ENCODE data around the gene TCF4.

TCF4 gene

GRCh38 chr18:55605733-55606338 lies 17.8 kb upstream of the TCF4 start:
- Histone ChIP-seq H3K4me2 (ENCODE audit: low read length) (no peak overlapping the region), H3K79me2 (ENCODE audit: control insufficient read depth, low read length) (no peaks in the 10 kb centered on the region), H3K36me3 (ENCODE audit: control insufficient read depth, low read length) (no peaks in the 10 kb centered on the region), H3K9me3 (ENCODE audit: control insufficient read depth, insufficient read depth, low read length) (no peaks in the 10 kb centered on the region), H3F3A (ENCODE audit: control insufficient read depth, insufficient read depth) (no peaks in the 10 kb centered on the region), H3K27ac (ENCODE audit: low read depth, low read length) (no peak overlapping the region), H4K20me1 (ENCODE audit: control insufficient read depth, insufficient read depth, low read depth, low read length) (no peaks in the 10 kb centered on the region), H3K4me3 (ENCODE audit: low read length) (no peak overlapping the region), H3K9me2 (replicated peaks; ENCODE audit: control insufficient read depth, low read length) (no peaks in the 10 kb centered on the region), H3K4me1 (ENCODE audit: control insufficient read depth, low read length) (peaks cover 6% of the 10 kb centered on the region), H3K27me3 (ENCODE audit: control insufficient read depth, low read length) (no peaks in the 10 kb centered on the region)
- no peak for TF ChIP-seq CTCF (IDR thresholded peaks at IDR 0.05; ENCODE audit: low read depth, low read length, poor library complexity, severe bottlenecking)
- TF ChIP-seq EZH2phosphoT487 (IDR thresholded peaks at IDR 0.05; ENCODE audit: borderline replicate concordance, low read length), result no peak

- TF ChIP-seq CTCF (IDR thresholded peaks at IDR 0.05; ENCODE audit: low read depth, low read length, poor library complexity, severe bottlenecking) (no peak), EZH2phosphoT487 (IDR thresholded peaks at IDR 0.05; ENCODE audit: borderline replicate concordance, low read length) (no peak)
- Histone ChIP-seq H3K27me3 (ENCODE audit: control insufficient read depth, low read length) (no peaks in the 10 kb centered on the region), H3K4me1 (ENCODE audit: control insufficient read depth, low read length) (peaks cover 2% of the 10 kb centered on the region)
Measured at GRCh38 chr18:55603775-55604174, 15.8 kb upstream of the TCF4 start.

GRCh38 chr18:55593888-55594287 lies 5.9 kb upstream of the TCF4 start:
- no peaks in the 10 kb centered on the region for H3K36me3 ChIP-seq (ENCODE audit: control insufficient read depth, low read length)
- no peaks in the 10 kb centered on the region for H3K9me2 ChIP-seq (replicated peaks; ENCODE audit: control insufficient read depth, low read length)
- TF ChIP-seq CTCF (IDR thresholded peaks at IDR 0.05; ENCODE audit: low read depth, low read length, poor library complexity, severe bottlenecking) (no peak), EZH2phosphoT487 (IDR thresholded peaks at IDR 0.05; ENCODE audit: borderline replicate concordance, low read length) (no peak)
- no peaks in the 10 kb centered on the region for H3K27me3 ChIP-seq (ENCODE audit: control insufficient read depth, low read length)
- H4K20me1 ChIP-seq (ENCODE audit: control insufficient read depth, insufficient read depth, low read depth, low read length), result no peaks in the 10 kb centered on the region
- H3K4me3 ChIP-seq (ENCODE audit: low read length), result no peak overlapping the region
- no peak overlapping the region for H3K4me2 ChIP-seq (ENCODE audit: low read length)
- no peaks in the 10 kb centered on the region for H3K9me3 ChIP-seq (ENCODE audit: control insufficient read depth, insufficient read depth, low read length)
- H3K4me1 ChIP-seq (ENCODE audit: control insufficient read depth, low read length), result peaks cover 6% of the 10 kb centered on the region
- no peak overlapping the region for H3K27ac ChIP-seq (ENCODE audit: low read depth, low read length)
- peaks cover 3% of the 10 kb centered on the region; the same call in 1 of the 2 replicates for H3F3A ChIP-seq (ENCODE audit: control insufficient read depth, insufficient read depth)
- peaks cover 8% of the 10 kb centered on the region for H3K79me2 ChIP-seq (ENCODE audit: control insufficient read depth, low read length)

More at GRCh38 chr18:55603775-55604174, 15.8 kb upstream of the TCF4 start:
- Histone ChIP-seq H3K4me2 (ENCODE audit: low read length) (no peak overlapping the region), H3K36me3 (ENCODE audit: control insufficient read depth, low read length) (no peaks in the 10 kb centered on the region), H3F3A (ENCODE audit: control insufficient read depth, insufficient read depth) (no peaks in the 10 kb centered on the region), H3K27ac (ENCODE audit: low read depth, low read length) (no peak overlapping the region), H4K20me1 (ENCODE audit: control insufficient read depth, insufficient read depth, low read depth, low read length) (no peaks in the 10 kb centered on the region), H3K9me2 (replicated peaks; ENCODE audit: control insufficient read depth, low read length) (no peaks in the 10 kb centered on the region), H3K4me3 (ENCODE audit: low read length) (no peak overlapping the region), H3K79me2 (ENCODE audit: control insufficient read depth, low read length) (no peaks in the 10 kb centered on the region), H3K9me3 (ENCODE audit: control insufficient read depth, insufficient read depth, low read length) (no peaks in the 10 kb centered on the region)

Data from DOHH2 (cell line).